H1 (cell line): ENCODE data around the gene KRTAP4-7. TPM values are rescaled to one million over a fixed set of nuclear protein-coding genes. Genes with fewer than 3 reads are reported as not detected.

ENCODE experiments used
- CTCF ChIA-PET: fragments of 300-600 bp; sonication (Branson Sonifier 250); formaldehyde crosslinking; loops from one replicate; lab custom pipeline; 2021; ENCODE audit not compliant: partially characterized antibody; lab: Charles Lee
- POLR2A ChIA-PET: fragments of 300-600 bp; sonication (Branson Sonifier 250); formaldehyde crosslinking; loops from one replicate; lab custom pipeline; 2021; ENCODE audit warnings: inconsistent platforms; ENCODE audit not compliant: partially characterized antibody; lab: Charles Lee
- DNase-seq, 2 experiments: peaks; one replicate each; pipeline versions ENCODE4 v3.0.0 to v3.0.0-alpha.2; 2010 to 2022; ENCODE audit warnings: low spot score in 2 of 2, low read depth in 1 of 2, mixed read lengths in 1 of 2
- FAIRE-seq: peaks from 2 replicates; lab custom pipeline; 2011; peaks lifted over from hg19 to GRCh38; lab: Jason Lieb, UNC
- H2AFZ ChIP-seq: 2 replicates; pipeline ENCODE4 v1.8.1; 2012; ENCODE audit warnings: low read length, inconsistent platforms
- H2AK5ac ChIP-seq: 2 replicates; pipeline ENCODE4 v1.6.1; 2013; ENCODE audit warnings: low read depth, low read length
- H2BK120ac ChIP-seq: replicated peaks from 2 replicates; pipeline ENCODE3; 2013; ENCODE audit warnings: low read depth, low read length, inconsistent platforms
- H2BK12ac ChIP-seq: 2 replicates; pipeline ENCODE4 v1.6.1; 2013; ENCODE audit warnings: low read depth, low read length
- H2BK15ac ChIP-seq: 2 replicates; pipeline ENCODE4 v1.6.1; 2013; ENCODE audit warnings: low read length
- H2BK20ac ChIP-seq: 2 replicates; pipeline ENCODE4 v1.6.1; 2013; ENCODE audit warnings: low read length
- H2BK5ac ChIP-seq: 2 replicates; pipeline ENCODE4 v1.6.1; 2013; ENCODE audit warnings: low read depth, low read length
- H3K14ac ChIP-seq: 2 replicates; pipeline ENCODE4 v1.6.1; 2013; ENCODE audit warnings: inconsistent platforms; ENCODE audit not compliant: insufficient read length
- H3K18ac ChIP-seq: 2 replicates; pipeline ENCODE4 v1.6.1; 2013; ENCODE audit warnings: low read length; ENCODE audit errors: extremely low read depth
- H3K23ac ChIP-seq: 2 replicates; pipeline ENCODE4 v1.6.1; 2013; ENCODE audit warnings: inconsistent platforms; ENCODE audit not compliant: insufficient read length
- H3K23me2 ChIP-seq: 2 replicates; pipeline ENCODE4 v1.6.1; 2013; ENCODE audit warnings: low read depth, low read length
- H3K27ac ChIP-seq: 2 replicates; pipeline ENCODE4 v1.6.1; 2011; ENCODE audit warnings: low read depth, low read length, inconsistent platforms
- H3K27me3 ChIP-seq, 4 experiments: replicated peaks in 1 of 4; 1 replicate in 1 of 4; 2 replicates in 3 of 4; pipeline versions ENCODE4 v1.6.1 to v1.8.1; 2011 to 2013; ENCODE audit warnings: low read length in 3 of 4, mild to moderate bottlenecking in 3 of 4, inconsistent platforms in 2 of 4, mixed read lengths in 2 of 4, moderate library complexity in 1 of 4; ENCODE audit not compliant: control insufficient read depth in 3 of 4, insufficient read depth in 3 of 4; ENCODE audit errors: extremely low read depth in 1 of 4
- H3K36me3 ChIP-seq, 4 experiments: 2 replicates each; pipeline versions ENCODE4 v1.6.1 to v1.8.1; 2011 to 2013; ENCODE audit warnings: mild to moderate bottlenecking in 4 of 4, low read length in 3 of 4, moderate library complexity in 2 of 4, control low read depth in 1 of 4, inconsistent platforms in 1 of 4; ENCODE audit not compliant: insufficient read depth in 4 of 4, control insufficient read depth in 2 of 4
- H3K4ac ChIP-seq: replicated peaks from 2 replicates; pipeline ENCODE3; 2013; ENCODE audit warnings: low read length, low read depth, mixed read lengths, inconsistent platforms; ENCODE audit not compliant: insufficient read length
- H3K4me1 ChIP-seq, 4 experiments: replicated peaks in 1 of 4; 1 replicate in 1 of 4; 2 replicates in 3 of 4; pipeline versions ENCODE4 v1.6.1 to v1.8.1; 2011 to 2013; ENCODE audit warnings: low read length in 3 of 4, inconsistent platforms in 2 of 4, mixed read lengths in 1 of 4; ENCODE audit not compliant: insufficient read depth in 4 of 4, control insufficient read depth in 3 of 4
- H3K4me2 ChIP-seq, 2 experiments: 2 replicates each; pipeline versions ENCODE4 v1.6.1 to v1.8.1; 2011 to 2013; ENCODE audit warnings: low read depth in 2 of 2, low read length in 2 of 2, control low read depth in 1 of 2, inconsistent platforms in 1 of 2, mild to moderate bottlenecking in 1 of 2; ENCODE audit not compliant: insufficient read depth in 1 of 2
- H3K4me3 ChIP-seq, 4 experiments: fragments of 200-600, 300-600 bp in 1 of 4; sonication (generic), shearing (Covaris generic), sonication (Bioruptor Twin) in 1 of 4; 2 replicates each; pipeline versions ENCODE4 v1.5.1 to v1.8.1; 2011 to 2016; ENCODE audit warnings: low read length in 4 of 4, low read depth in 3 of 4, control low read depth in 2 of 4, inconsistent platforms in 2 of 4, mild to moderate bottlenecking in 2 of 4, mixed read lengths in 1 of 4, moderate library complexity in 1 of 4; ENCODE audit not compliant: insufficient read depth in 2 of 4; ENCODE audit errors: extremely low read depth in 1 of 4
- H3K56ac ChIP-seq: replicated peaks from 2 replicates; pipeline ENCODE3; 2013; ENCODE audit warnings: low read depth, mild to moderate bottlenecking, mixed read lengths, low read length, inconsistent platforms; ENCODE audit not compliant: insufficient read length
- H3K79me1 ChIP-seq: 2 replicates; pipeline ENCODE4 v1.6.1; 2013; ENCODE audit warnings: low read depth, low read length, control low read depth
- H3K79me2 ChIP-seq, 2 experiments: 2 replicates each; pipeline versions ENCODE4 v1.6.1 to v1.8.1; 2012 to 2013; ENCODE audit warnings: low read length in 2 of 2, mild to moderate bottlenecking in 2 of 2, inconsistent platforms in 1 of 2; ENCODE audit not compliant: insufficient read depth in 2 of 2, control insufficient read depth in 1 of 2
- H3K9ac ChIP-seq, 4 experiments: replicated peaks in 1 of 4; 1 replicate in 1 of 4; 2 replicates in 3 of 4; pipeline versions ENCODE4 v1.6.1 to v1.8.1; 2011 to 2013; ENCODE audit warnings: low read depth in 3 of 4, low read length in 3 of 4, control low read depth in 2 of 4, mild to moderate bottlenecking in 2 of 4, moderate library complexity in 2 of 4, inconsistent platforms in 1 of 4; ENCODE audit errors: extremely low read depth in 1 of 4
- H3K9me3 ChIP-seq, 2 experiments: 2 replicates each; pipeline versions ENCODE4 v1.6.1 to v1.8.1; 2012 to 2013; ENCODE audit warnings: mild to moderate bottlenecking in 2 of 2, moderate library complexity in 2 of 2, control low read depth in 1 of 2, inconsistent platforms in 1 of 2, low read depth in 1 of 2, low read length in 1 of 2, mixed read lengths in 1 of 2; ENCODE audit not compliant: insufficient read depth in 2 of 2
- H4K20me1 ChIP-seq, 2 experiments: replicated peaks in 1 of 2; 2 replicates each; pipeline versions ENCODE3 to v1.8.1; 2011 to 2013; ENCODE audit warnings: inconsistent platforms in 2 of 2, low read length in 2 of 2, mild to moderate bottlenecking in 1 of 2; ENCODE audit not compliant: insufficient read depth in 2 of 2, control insufficient read depth in 1 of 2
- H4K5ac ChIP-seq: 2 replicates; pipeline ENCODE4 v1.6.1; 2013; ENCODE audit warnings: low read length, low read depth, mixed read lengths, inconsistent platforms; ENCODE audit not compliant: insufficient read length
- H4K8ac ChIP-seq: 2 replicates; pipeline ENCODE4 v1.8.0; 2013; ENCODE audit warnings: mild to moderate bottlenecking, moderate library complexity, low read length, inconsistent platforms; ENCODE audit not compliant: insufficient read depth; ENCODE audit errors: extremely low read depth
- H4K91ac ChIP-seq: replicated peaks from 2 replicates; pipeline ENCODE3; 2013; ENCODE audit warnings: low read length, mixed read lengths, inconsistent platforms; ENCODE audit not compliant: insufficient read length
- BRCA1 ChIP-seq: IDR thresholded peaks from 2 replicates; pipeline ENCODE4 v1.6.1; 2012; ENCODE audit warnings: low read depth, low read length, improper control_type of control experiment
- EGR1 ChIP-seq: IDR thresholded peaks from 2 replicates; pipeline ENCODE4 v1.6.1; 2011; ENCODE audit warnings: low read depth, low read length, borderline replicate concordance
- HDAC2 ChIP-seq, 2 experiments: fragments of 300-600 bp in 1 of 2; sonication (generic) in 1 of 2; IDR thresholded peaks; 2 replicates each; pipeline ENCODE4 v1.6.1; 2011 to 2012; ENCODE audit warnings: low read depth in 2 of 2, low read length in 2 of 2, mild to moderate bottlenecking in 2 of 2, moderate library complexity in 2 of 2, borderline replicate concordance in 1 of 2, inconsistent platforms in 1 of 2
- HDAC6 ChIP-seq: IDR thresholded peaks from one replicate; pipeline ENCODE4 v1.7.1; 2012; ENCODE audit warnings: low read depth, mild to moderate bottlenecking, inconsistent platforms, low read length, moderate library complexity
- KDM5A ChIP-seq: fragments of 200-600 bp; IDR thresholded peaks from 2 replicates; pipeline ENCODE4 v1.7.1; 2012; ENCODE audit warnings: mild to moderate bottlenecking, low read length, inconsistent platforms, mixed read lengths
- POU5F1 ChIP-seq: IDR thresholded peaks from 2 replicates; pipeline ENCODE4 v1.6.1; 2011; ENCODE audit warnings: low read depth, mild to moderate bottlenecking, low read length, moderate library complexity
- RAD21 ChIP-seq, 2 experiments: IDR thresholded peaks in 1 of 2; conservative IDR thresholded peaks in 1 of 2; 2 replicates each; pipeline ENCODE4 v1.6.1; 2011; ENCODE audit warnings: low read depth in 2 of 2, low read length in 2 of 2, improper control_type of control experiment in 1 of 2, inconsistent platforms in 1 of 2, mild to moderate bottlenecking in 1 of 2, moderate library complexity in 1 of 2
- RXRA ChIP-seq: IDR thresholded peaks from 2 replicates; pipeline ENCODE4 v1.6.1; 2011; ENCODE audit warnings: low read depth, mild to moderate bottlenecking, low read length, moderate library complexity; ENCODE audit not compliant: insufficient read depth
- SIX5 ChIP-seq: IDR thresholded peaks from 2 replicates; pipeline ENCODE4 v1.6.1; 2011; ENCODE audit warnings: mild to moderate bottlenecking, low read depth, low read length
- TBP ChIP-seq: IDR thresholded peaks from 2 replicates; pipeline ENCODE4 v1.6.1; 2011; ENCODE audit warnings: low read depth, low read length, improper control_type of control experiment
- WGBS, 2 experiments: shearing (Covaris generic) in 1 of 2; methylation state at CpG; one replicate each; pipeline versions ENCODE4 v1.1.6 to v1.1.7; 2013 to 2015; ENCODE audit warnings: low lambda C conversion rate in 2 of 2, mixed read lengths in 2 of 2, inconsistent platforms in 1 of 2, low coverage in 1 of 2, missing lambda C conversion rate in 1 of 2; ENCODE audit not compliant: insufficient replicate concordance in 2 of 2, insufficient coverage in 1 of 2, insufficient read length in 1 of 2; ENCODE audit errors: extremely low coverage in 1 of 2, missing lambda C conversion rate in 1 of 2; 5-methylcytosine and 5-hydroxymethylcytosine counted together
- polyA plus RNA-seq, 7 experiments: library from polyadenylated mRNA; depleted of rRNA in 3 of 7; stranded (reverse) in 5 of 7; unstranded in 2 of 7; fragments of >200 nt in 5 of 7; fragments of 200-250 nt in 2 of 7; gene quantifications; 1 replicate in 5 of 7; 2 replicates in 1 of 7; 4 replicates in 1 of 7; pipeline versions ENCODE4 v1.2.1 to v1.2.3, GENCODE V29; 2011 to 2013; ENCODE audit warnings: missing spikeins in 2 of 7, mixed read lengths in 2 of 7
- total RNA-seq: library from RNA; stranded (reverse); fragmentation: NEBNext Ultra II Directional; extraction: Animal tissue kit (Norgen Biotek cat#: 25700); gene quantifications from 2 replicates; pipeline ENCODE4 v1.2.1, GENCODE V29; 2021

The KRTAP4-7 gene
- total and polyA plus RNA-seq, 2 of the 8 experiments (the other 6 are each of a cell fraction or from before 2014, with no cell fraction given), result not detected

GRCh38 chr17:41082626-41083025 lies 1.3 kb upstream of the KRTAP4-7 start:
- FAIRE-seq (no peak), DNase-seq (no peak)
- Histone ChIP-seq H3K4ac (no peak overlapping the region), H3K4me1 (peaks cover 0 to 1% (median 0%) of the 10 kb centered on the region in 4 experiments; a peak in 1 of 7 replicates), H3K36me3 (no peaks in the 10 kb centered on the region), H2AK5ac (no peak overlapping the region), H3K18ac (no peak overlapping the region), H2BK20ac (no peak overlapping the region), H3K79me1 (no peaks in the 10 kb centered on the region), H3K56ac (no peak overlapping the region), H3K27me3 (no peaks in the 10 kb centered on the region), H3K23me2 (no peaks in the 10 kb centered on the region), H4K8ac (no peak overlapping the region), H3K9ac (no peak overlapping the region), H4K20me1 (no peaks in the 10 kb centered on the region), H2AFZ (no peak overlapping the region), H2BK120ac (no peak overlapping the region), H3K27ac (no peak overlapping the region), H4K5ac (no peak overlapping the region), H3K4me3 (no peak overlapping the region), H2BK15ac (no peak overlapping the region), H3K4me2 (no peak overlapping the region), H2BK12ac (no peak overlapping the region), H4K91ac (no peak overlapping the region), H2BK5ac (no peak overlapping the region), H3K14ac (no peak overlapping the region), H3K9me3 (no peaks in the 10 kb centered on the region), H3K79me2 (no peaks in the 10 kb centered on the region), H3K23ac (no peak overlapping the region)
- POLR2A ChIA-PET, result no interaction called here
- TF ChIP-seq RAD21 (IDR thresholded peaks at IDR 0.05 in 1 of 2, conservative IDR thresholded peaks at IDR 0.05 in 1 of 2; ENCODE audit: low read depth in 2 of 2, low read length in 2 of 2) (no peak), KDM5A (no peak), POU5F1 (no peak), SIX5 (no peak), EGR1 (no peak), RXRA (no peak), TBP (no peak), HDAC6 (no peak), BRCA1 (no peak), HDAC2 (IDR thresholded peaks at IDR 0.05; ENCODE audit: borderline replicate concordance in 1 of 2, low read depth in 2 of 2, low read length in 2 of 2) (no peak)
- WGBS, 2 experiments, result 60% methylated on average over 4 of the region's 4 CpGs; no CpG with 5 or more reads in 1 of the 2 experiments
- CTCF ChIA-PET, result no interaction called here
